ENCODE results near the gene TMEM63B.

TMEM63B gene

GRCh38 chr6:44082872-44083321, 44.5 kb upstream of the TMEM63B start:
- H3K4me3 ChIP-seq (ENCODE audit: low read length): no peak overlapping the region
- DNase-seq (ENCODE audit: low read depth): no peak
- TF ChIP-seq, protein P1, sequence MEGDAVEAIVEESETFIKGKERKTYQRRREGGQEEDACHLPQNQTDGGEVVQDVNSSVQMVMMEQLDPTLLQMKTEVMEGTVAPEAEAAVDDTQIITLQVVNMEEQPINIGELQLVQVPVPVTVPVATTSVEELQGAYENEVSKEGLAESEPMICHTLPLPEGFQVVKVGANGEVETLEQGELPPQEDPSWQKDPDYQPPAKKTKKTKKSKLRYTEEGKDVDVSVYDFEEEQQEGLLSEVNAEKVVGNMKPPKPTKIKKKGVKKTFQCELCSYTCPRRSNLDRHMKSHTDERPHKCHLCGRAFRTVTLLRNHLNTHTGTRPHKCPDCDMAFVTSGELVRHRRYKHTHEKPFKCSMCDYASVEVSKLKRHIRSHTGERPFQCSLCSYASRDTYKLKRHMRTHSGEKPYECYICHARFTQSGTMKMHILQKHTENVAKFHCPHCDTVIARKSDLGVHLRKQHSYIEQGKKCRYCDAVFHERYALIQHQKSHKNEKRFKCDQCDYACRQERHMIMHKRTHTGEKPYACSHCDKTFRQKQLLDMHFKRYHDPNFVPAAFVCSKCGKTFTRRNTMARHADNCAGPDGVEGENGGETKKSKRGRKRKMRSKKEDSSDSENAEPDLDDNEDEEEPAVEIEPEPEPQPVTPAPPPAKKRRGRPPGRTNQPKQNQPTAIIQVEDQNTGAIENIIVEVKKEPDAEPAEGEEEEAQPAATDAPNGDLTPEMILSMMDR (IDR thresholded peaks at IDR 0.05; ENCODE audit: insufficient read depth, low read depth, low read length, missing control alignments): no peak

GRCh38 chr6:44084231-44085014, 42.9 kb upstream of the TMEM63B start:
- no peak overlapping the region for H3K4me3 ChIP-seq (ENCODE audit: low read length)
- DNase-seq (ENCODE audit: low read depth): peak; percentile 82
- TF ChIP-seq, protein P1 (IDR thresholded peaks at IDR 0.05; ENCODE audit: insufficient read depth, low read depth, low read length, missing control alignments): no peak

DNA sequence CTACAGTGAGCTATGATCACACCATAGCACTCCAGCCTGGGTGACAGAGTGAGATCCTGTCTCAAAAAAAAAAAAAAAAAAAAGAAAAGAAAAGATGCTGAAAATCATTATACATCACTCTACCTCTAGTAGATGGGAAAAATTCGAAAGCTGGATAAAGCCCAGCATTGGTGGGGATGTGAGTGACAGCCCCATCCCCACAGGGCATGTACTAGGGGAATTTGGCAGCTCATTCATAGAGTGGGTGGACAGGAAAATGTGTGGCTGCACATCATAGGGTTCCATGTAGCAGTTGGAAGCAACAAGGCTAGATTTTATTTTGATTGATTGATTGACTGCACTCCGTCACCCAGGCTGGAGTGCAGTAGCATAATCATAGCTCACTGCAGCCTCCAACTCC, 42.1 kb upstream of the TMEM63B start:
- TF ChIP-seq, protein P1 (IDR thresholded peaks at IDR 0.05; ENCODE audit: insufficient read depth, low read depth, low read length, missing control alignments): no peak
- no peak for DNase-seq (ENCODE audit: low read depth)
- no peak overlapping the region for H3K4me3 ChIP-seq (ENCODE audit: low read length)

- DNase-seq (ENCODE audit: low read depth): no peak
- TF ChIP-seq, protein P1 (IDR thresholded peaks at IDR 0.05; ENCODE audit: insufficient read depth, low read depth, low read length, missing control alignments): no peak
- H3K4me3 ChIP-seq (ENCODE audit: low read length): no peak overlapping the region
These were observed 40.3 kb upstream of the TMEM63B start for GRCh38 chr6:44086931-44087574.

GRCh38 chr6:44087623-44088022, 39.7 kb upstream of the TMEM63B start:
- no peak for DNase-seq (ENCODE audit: low read depth)
- no peak overlapping the region for H3K4me3 ChIP-seq (ENCODE audit: low read length)
- TF ChIP-seq, protein P1 (IDR thresholded peaks at IDR 0.05; ENCODE audit: insufficient read depth, low read depth, low read length, missing control alignments): no peak

DNA sequence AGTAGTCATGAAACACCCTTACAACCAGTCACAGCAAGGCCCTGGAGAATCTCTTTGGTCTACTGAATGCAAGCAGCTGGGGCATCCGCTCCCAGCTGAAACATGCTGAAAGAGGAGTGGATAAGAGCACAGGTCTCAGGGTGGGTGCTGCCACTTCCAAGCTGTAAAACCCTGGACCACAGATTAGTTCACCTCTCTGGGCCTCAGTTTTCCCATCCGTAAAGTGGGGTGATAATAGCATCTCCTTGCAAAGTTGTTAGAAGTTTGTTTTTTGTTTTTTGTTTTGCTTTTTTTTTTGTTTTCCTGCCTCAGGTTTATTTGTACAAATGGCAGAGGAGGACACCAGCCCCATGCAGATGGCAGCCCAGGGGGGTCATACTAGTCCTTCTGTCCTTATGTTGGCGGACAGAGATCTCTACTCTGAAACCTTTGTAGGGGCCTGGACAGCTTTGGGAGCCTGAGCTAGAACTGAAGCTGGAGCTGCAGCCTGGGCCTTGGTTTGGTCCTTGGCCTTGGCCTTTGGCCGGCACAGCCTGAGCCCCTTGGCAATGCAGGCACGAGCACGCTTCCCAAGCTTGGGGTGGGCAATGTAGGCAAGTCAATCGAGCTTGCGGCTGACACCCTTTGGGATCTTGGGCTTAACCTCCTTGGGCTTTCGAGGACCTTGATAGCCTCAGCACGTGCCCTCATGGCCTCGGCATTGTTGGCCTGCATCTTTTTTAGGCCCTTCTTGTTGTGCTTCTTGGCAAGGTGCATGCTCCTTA, 38.3 kb upstream of the TMEM63B start:
- no peak overlapping the region for H3K4me3 ChIP-seq (ENCODE audit: low read length)
- no peak for DNase-seq (ENCODE audit: low read depth)
- TF ChIP-seq, protein P1 (IDR thresholded peaks at IDR 0.05; ENCODE audit: insufficient read depth, low read depth, low read length, missing control alignments): no peak

All from epithelial cell of esophagus (primary cell).